Thyroid gland (tissue), 4 donors: ENCODE data around the gene SATB1. TPM values are rescaled to one million over a fixed set of nuclear protein-coding genes. Genes with fewer than 3 reads are reported as not detected.
"Not testable (repeated sequence)": the region's sequence is repeated elsewhere in the genome, so short reads cannot be mapped to it uniquely, and the experiment has no call there.

Source experiments
- DNase-seq, 2 donors: peaks; one replicate each; pipeline ENCODE4 v3.0.0-alpha.2; 2019
- H3K27ac ChIP-seq, 3 donors: fragments of 200-600 bp; sonication (generic); 1 replicate in 2 of 3; 2 replicates in 1 of 3; pipeline ENCODE4 v1.5.1; 2016 to 2019; ENCODE audit warnings: mild to moderate bottlenecking in 1 of 3, moderate library complexity in 1 of 3
- H3K27me3 ChIP-seq: fragments of 200-600 bp; sonication (generic); one replicate; pipeline ENCODE4 v1.5.1; 2019
- H3K36me3 ChIP-seq, 2 donors: fragments of 200-600 bp; sonication (generic); one replicate each; pipeline ENCODE4 v1.5.1; 2016 to 2019
- H3K4me1 ChIP-seq, 2 donors: fragments of 200-600 bp; sonication (generic); one replicate each; pipeline ENCODE4 v1.5.1; 2017 to 2019
- H3K4me3 ChIP-seq, 3 donors: fragments of 200-600 bp; sonication (generic); replicated peaks in 1 of 3; 1 replicate in 2 of 3; 2 replicates in 1 of 3; pipeline ENCODE4 v1.5.1; 2016; ENCODE audit warnings: mild to moderate bottlenecking in 1 of 3
- H3K9me3 ChIP-seq: fragments of 200-600 bp; sonication (generic); one replicate; pipeline ENCODE4 v1.5.1; 2017
- CTCF ChIP-seq, 6 experiments: fragments of 200-600 bp in 3 of 6; fragments of 450-650 bp in 3 of 6; sonication (generic) in 3 of 6; IDR thresholded peaks; one replicate each; pipeline ENCODE4 v1.5.1; 2016 to 2019; ENCODE audit warnings: antibody characterized with exemption in 6 of 6, mild to moderate bottlenecking in 2 of 6, inconsistent platforms in 1 of 6, moderate library complexity in 1 of 6
- POLR2A ChIP-seq, 2 donors: fragments of 450-650 bp; IDR thresholded peaks; one replicate each; pipeline ENCODE4 v1.6.1; 2017; ENCODE audit warnings: antibody characterized with exemption in 2 of 2, mild to moderate bottlenecking in 2 of 2, moderate library complexity in 1 of 2
- WGBS, 2 donors: methylation state at CpG; one replicate each; pipeline ENCODE4 v1.1.5; 2017; 5-methylcytosine and 5-hydroxymethylcytosine counted together
- intact Hi-C: fragments of 100-400 bp; cut with DNase I; formaldehyde crosslinking; loops from one replicate; pipeline ENCODE4 v1.15.1; 2023
- total RNA-seq, 4 donors: library from RNA; depleted of rRNA; stranded (reverse); fragments of >200 nt; gene quantifications; one replicate each; pipeline ENCODE4 v1.2.3, GENCODE V29; 2016

SATB1 gene
- total RNA-seq, 4 donors from 2014 or later, result 45.4 to 115 (median 64.4) TPM

DNA sequence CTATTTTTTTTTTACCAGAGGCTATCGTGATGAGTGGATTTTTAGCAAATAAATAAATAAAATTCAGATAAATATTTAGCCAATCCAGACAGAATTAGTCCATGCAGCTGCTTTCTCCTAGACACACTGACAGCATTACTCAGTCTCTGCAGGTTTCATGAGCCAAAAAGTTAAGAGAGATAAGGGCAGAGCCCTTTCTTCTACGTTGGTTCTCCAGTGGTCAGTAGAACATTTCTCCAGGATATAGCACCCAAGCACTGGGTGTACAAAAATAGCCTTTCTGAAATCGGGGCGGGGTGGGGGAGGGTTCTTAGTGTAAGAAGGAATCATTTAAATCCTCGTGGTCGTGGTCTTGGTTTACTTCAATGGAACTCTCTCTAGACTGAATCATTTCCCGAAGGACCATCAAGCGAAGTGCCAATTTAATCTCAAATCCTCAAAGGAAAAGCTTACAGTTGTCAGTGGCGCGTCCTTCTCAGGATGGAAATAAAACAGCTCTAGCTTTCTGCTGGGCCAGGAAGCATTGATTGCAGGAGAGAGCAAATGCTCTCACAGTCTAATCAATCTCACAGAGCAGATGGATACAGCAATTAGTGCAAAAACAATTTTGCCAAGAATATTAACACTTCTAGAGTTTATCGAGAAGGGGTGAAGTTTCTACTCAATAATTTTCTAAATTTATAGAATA lies 86.2 kb downstream of the SATB1 start:
- Histone ChIP-seq H3K27me3 (no peaks in the 10 kb centered on the region), H3K4me3 (no peak overlapping the region), H3K4me1 (no peaks in the 10 kb centered on the region), H3K27ac (no peak overlapping the region), H3K9me3 (no peaks in the 10 kb centered on the region), H3K36me3 (no peaks in the 10 kb centered on the region)
- intact Hi-C loops, result no loop called here
- DNase-seq, result no peak
- 86 to 89% methylated on average over 11 of the region's 11 CpGs for WGBS, 2 donors
- no peak for TF ChIP-seq POLR2A (IDR thresholded peaks at IDR 0.05)
- TF ChIP-seq CTCF (IDR thresholded peaks at IDR 0.05), result no peak

GRCh38 chr3:18337231-18337630 lies 87.9 kb downstream of the SATB1 start:
- H3K9me3 ChIP-seq, result no peaks in the 10 kb centered on the region
- H3K4me3 ChIP-seq, result no peak overlapping the region
- no peak overlapping the region for H3K27ac ChIP-seq
- no peak for DNase-seq
- TF ChIP-seq CTCF (IDR thresholded peaks at IDR 0.05) (no peak), POLR2A (IDR thresholded peaks at IDR 0.05) (no peak)
- no peaks in the 10 kb centered on the region for H3K36me3 ChIP-seq
- no peaks in the 10 kb centered on the region for H3K27me3 ChIP-seq
- H3K4me1 ChIP-seq, result no peaks in the 10 kb centered on the region
- 82 to 95% methylated on average over 1 of the region's 1 CpG for WGBS, 2 donors
- intact Hi-C loops, result no loop called here

DNA sequence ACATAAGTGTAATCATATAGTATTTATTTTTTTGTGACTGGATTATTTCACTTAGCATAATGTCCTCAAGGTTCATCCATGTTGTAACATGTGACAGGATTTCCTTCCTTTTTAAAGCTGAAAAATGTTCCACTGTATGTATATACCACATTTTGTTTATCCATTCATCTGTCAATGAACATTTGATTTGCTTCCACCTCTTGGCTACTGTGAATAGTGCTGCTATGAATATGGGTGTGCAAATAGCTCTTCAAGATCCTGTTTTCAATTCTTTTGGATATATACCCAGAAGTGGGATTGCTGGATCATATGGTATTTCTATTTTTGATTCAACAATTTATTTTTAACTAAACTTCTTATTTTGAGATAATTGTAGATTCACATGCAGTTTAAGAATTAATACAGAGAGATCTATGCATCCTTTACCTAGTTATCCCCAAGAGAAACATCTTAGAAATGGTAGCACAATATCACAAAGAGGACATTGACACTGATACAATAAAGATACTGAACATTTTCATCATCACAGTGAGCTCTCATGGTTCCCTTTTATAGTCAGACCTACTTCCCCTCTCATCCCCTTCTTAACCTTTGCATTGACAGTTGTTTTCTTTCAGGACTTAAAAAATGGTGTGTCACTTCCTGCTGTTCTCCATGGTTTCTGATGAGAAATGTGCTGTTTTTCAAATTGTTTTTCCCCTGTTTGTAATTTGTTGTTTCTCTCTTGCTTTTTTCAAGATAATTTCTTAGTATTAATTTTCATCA lies 90.1 kb downstream of the SATB1 start:
- H3K27me3 ChIP-seq, result no peaks in the 10 kb centered on the region
- TF ChIP-seq POLR2A (IDR thresholded peaks at IDR 0.05), result no peak
- TF ChIP-seq CTCF (IDR thresholded peaks at IDR 0.05), result no peak
- intact Hi-C loops, result no loop called here
- H3K27ac ChIP-seq, result no peak overlapping the region
- no peak overlapping the region for H3K4me3 ChIP-seq
- H3K4me1 ChIP-seq, result no peaks in the 10 kb centered on the region
- H3K9me3 ChIP-seq, result no peaks in the 10 kb centered on the region
- no peaks in the 10 kb centered on the region for H3K36me3 ChIP-seq
- DNase-seq, result no peak

- H3K36me3 ChIP-seq, H3K27ac ChIP-seq, intact Hi-C loops, H3K4me3 ChIP-seq, H3K4me1 ChIP-seq, H3K27me3 ChIP-seq, DNase-seq, H3K9me3 ChIP-seq: not testable (repeated sequence)
- WGBS, 2 donors, result 75 to 83% methylated on average over 23 to 25 of the region's 25 CpGs
Measured at GRCh38 chr3:18330772-18331441, 94.2 kb downstream of the SATB1 start.

GRCh38 chr3:18308096-18308650 lies 117.0 kb downstream of the SATB1 start:
- no peaks in the 10 kb centered on the region for H3K4me1 ChIP-seq
- DNase-seq, result no peak
- no peaks in the 10 kb centered on the region for H3K27me3 ChIP-seq
- H3K9me3 ChIP-seq, result no peaks in the 10 kb centered on the region
- no peak overlapping the region for H3K27ac ChIP-seq
- no peak for TF ChIP-seq POLR2A (IDR thresholded peaks at IDR 0.05)
- no peak for TF ChIP-seq CTCF (IDR thresholded peaks at IDR 0.05)
- intact Hi-C loops, result no loop called here
- H3K36me3 ChIP-seq, result no peaks in the 10 kb centered on the region
- WGBS, 2 donors, result 56 to 63% methylated on average over 5 of the region's 5 CpGs
- no peak overlapping the region for H3K4me3 ChIP-seq
